Adipocyte (in vitro differentiated cells): Measurements from ENCODE around the gene CDYL.

Experiments used
- DNase-seq: peaks from one replicate; pipeline ENCODE4 v3.0.0-alpha.2; 2015; ENCODE audit warnings: low read depth
- H3K27me3 ChIP-seq: replicated peaks from 2 replicates; pipeline ENCODE4 v1.7.0; 2013; ENCODE audit warnings: mild to moderate bottlenecking, low read length, moderate library complexity; ENCODE audit not compliant: control insufficient read depth, insufficient read depth
- H3K36me3 ChIP-seq: 2 replicates; pipeline ENCODE4 v1.7.0; 2013; ENCODE audit warnings: low read length, mild to moderate bottlenecking, moderate library complexity; ENCODE audit not compliant: control insufficient read depth, insufficient read depth, severe bottlenecking
- H3K4me1 ChIP-seq: 2 replicates; pipeline ENCODE4 v1.7.0; 2013; ENCODE audit warnings: mild to moderate bottlenecking, low read length, moderate library complexity; ENCODE audit not compliant: control insufficient read depth, insufficient read depth
- H3K4me3 ChIP-seq: 2 replicates; pipeline ENCODE4 v1.7.0; 2013; ENCODE audit warnings: mild to moderate bottlenecking, low read length, moderate library complexity
- H3K9ac ChIP-seq: 2 replicates; pipeline ENCODE4 v1.7.0; 2013; ENCODE audit warnings: mild to moderate bottlenecking, low read length, moderate library complexity
- H3K9me3 ChIP-seq: 2 replicates; pipeline ENCODE4 v1.7.0; 2013; ENCODE audit warnings: mild to moderate bottlenecking, low read length, moderate library complexity; ENCODE audit not compliant: control insufficient read depth

CDYL gene

GRCh38 chr6:4776131-4776492, at the start of gene CDYL:
Gene CDYL (plus strand): TSS chr6:4776404. CDS start chr6:4776784, 380 bp downstream.
- Histone ChIP-seq H3K4me1 (peaks cover 13% of the 10 kb centered on the region), H3K4me3 (peak within 1 kb of the TSS; percentile 89), H3K27me3 (no peaks in the 10 kb centered on the region), H3K9ac (peak within 1 kb of the TSS; percentile 80), H3K36me3 (no peaks in the 10 kb centered on the region), H3K9me3 (peaks cover 6% of the 10 kb centered on the region)
- peak; percentile 94 for DNase-seq

- no peak overlapping the region for H3K4me3 ChIP-seq
- peaks cover 2% of the 10 kb centered on the region for H3K27me3 ChIP-seq
- peaks cover 4% of the 10 kb centered on the region for H3K4me1 ChIP-seq
- DNase-seq: no peak
- no peaks in the 10 kb centered on the region for H3K36me3 ChIP-seq
- no peaks in the 10 kb centered on the region for H3K9me3 ChIP-seq
- H3K9ac ChIP-seq: no peak overlapping the region
These were observed 49.6 kb upstream of the CDYL start for GRCh38 chr6:4726645-4727044.

GRCh38 chr6:4727217-4727616, 49.0 kb upstream of the CDYL start:
- Histone ChIP-seq H3K4me1 (peaks cover 4% of the 10 kb centered on the region), H3K9me3 (no peaks in the 10 kb centered on the region), H3K4me3 (no peak overlapping the region), H3K36me3 (no peaks in the 10 kb centered on the region), H3K9ac (no peak overlapping the region), H3K27me3 (peaks cover 2% of the 10 kb centered on the region)
- DNase-seq: no peak

GRCh38 chr6:4727671-4728435, 48.4 kb upstream of the CDYL start:
- Histone ChIP-seq H3K9ac (no peak overlapping the region), H3K4me3 (no peak overlapping the region), H3K4me1 (peaks cover 8% of the 10 kb centered on the region), H3K9me3 (no peaks in the 10 kb centered on the region), H3K27me3 (peaks cover 2% of the 10 kb centered on the region), H3K36me3 (no peaks in the 10 kb centered on the region)
- peak; percentile 7 for DNase-seq

- H3K9me3 ChIP-seq: no peaks in the 10 kb centered on the region
- no peaks in the 10 kb centered on the region for H3K36me3 ChIP-seq
- peaks cover 2% of the 10 kb centered on the region for H3K27me3 ChIP-seq
- peaks cover 13% of the 10 kb centered on the region for H3K4me1 ChIP-seq
- no peak overlapping the region for H3K9ac ChIP-seq
- H3K4me3 ChIP-seq: no peak overlapping the region
- no peak for DNase-seq
These were observed 47.8 kb upstream of the CDYL start for GRCh38 chr6:4728436-4728769.

GRCh38 chr6:4728926-4729325, 47.3 kb upstream of the CDYL start:
- Histone ChIP-seq H3K9me3 (no peaks in the 10 kb centered on the region), H3K27me3 (peaks cover 2% of the 10 kb centered on the region), H3K9ac (no peak overlapping the region), H3K4me1 (peaks cover 17% of the 10 kb centered on the region), H3K36me3 (no peaks in the 10 kb centered on the region), H3K4me3 (no peak overlapping the region)
- no peak for DNase-seq

- no peak for DNase-seq
- H3K9me3 ChIP-seq: no peaks in the 10 kb centered on the region
- H3K4me1 ChIP-seq: peaks cover 26% of the 10 kb centered on the region
- H3K27me3 ChIP-seq: peaks cover 2% of the 10 kb centered on the region
- no peak overlapping the region for H3K4me3 ChIP-seq
- no peak overlapping the region for H3K9ac ChIP-seq
- H3K36me3 ChIP-seq: no peaks in the 10 kb centered on the region
These were observed 44.2 kb upstream of the CDYL start for GRCh38 chr6:4731996-4732395.

GRCh38 chr6:4732691-4733315, 43.4 kb upstream of the CDYL start:
- H3K9me3 ChIP-seq: no peaks in the 10 kb centered on the region
- H3K27me3 ChIP-seq: peaks cover 2% of the 10 kb centered on the region
- H3K4me1 ChIP-seq: peaks cover 24% of the 10 kb centered on the region
- peak overlapping the region; percentile 70 for H3K4me3 ChIP-seq
- peak; percentile 89 for DNase-seq
- H3K9ac ChIP-seq: peak overlapping the region; percentile 62
- H3K36me3 ChIP-seq: no peaks in the 10 kb centered on the region

- Histone ChIP-seq H3K36me3 (no peaks in the 10 kb centered on the region), H3K27me3 (no peaks in the 10 kb centered on the region), H3K9ac (no peak overlapping the region), H3K4me1 (peaks cover 22% of the 10 kb centered on the region), H3K4me3 (no peak overlapping the region), H3K9me3 (no peaks in the 10 kb centered on the region)
- DNase-seq: no peak
These were observed 39.8 kb upstream of the CDYL start for GRCh38 chr6:4736371-4736873.

- no peak for DNase-seq
These were observed 36.2 kb upstream of the CDYL start for GRCh38 chr6:4740032-4740431.

GRCh38 chr6:4743062-4743461, 33.1 kb upstream of the CDYL start:
- no peak overlapping the region for H3K4me3 ChIP-seq
- H3K9ac ChIP-seq: no peak overlapping the region
- H3K9me3 ChIP-seq: no peaks in the 10 kb centered on the region
- H3K36me3 ChIP-seq: no peaks in the 10 kb centered on the region
- no peak for DNase-seq
- no peaks in the 10 kb centered on the region for H3K27me3 ChIP-seq
- H3K4me1 ChIP-seq: no peaks in the 10 kb centered on the region

More at GRCh38 chr6:4740032-4740431, 36.2 kb upstream of the CDYL start:
- no peak overlapping the region for H3K9ac ChIP-seq
- H3K9me3 ChIP-seq: no peaks in the 10 kb centered on the region
- no peaks in the 10 kb centered on the region for H3K4me1 ChIP-seq
- H3K4me3 ChIP-seq: no peak overlapping the region
- H3K36me3 ChIP-seq: no peaks in the 10 kb centered on the region
- no peaks in the 10 kb centered on the region for H3K27me3 ChIP-seq
